ENCODE measurements around the gene SLC39A11.

Gene SLC39A11

DNA sequence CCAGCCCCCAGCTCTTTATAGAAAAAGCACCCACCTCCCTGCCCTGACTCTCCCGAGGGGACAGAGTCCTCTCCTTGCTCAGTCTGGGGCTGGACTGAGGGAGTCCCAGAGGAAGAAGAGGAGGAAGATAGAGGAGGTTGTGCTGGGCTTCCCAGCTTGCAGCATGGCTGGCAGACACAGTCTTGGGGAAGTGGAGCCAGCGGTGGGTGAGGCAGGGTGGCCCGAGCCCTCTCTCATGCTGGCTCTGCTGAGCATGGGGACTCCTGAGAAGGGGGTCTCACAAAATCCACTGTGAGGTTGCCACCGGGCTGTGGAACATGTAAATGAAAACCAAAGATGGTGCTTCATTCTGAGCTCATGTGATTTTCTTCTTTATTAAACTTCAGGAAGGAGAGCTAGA lies 398.5 kb downstream of the SLC39A11 start:
- Histone ChIP-seq H3K27ac (replicated peaks) (no peak overlapping the region), H3K27me3 (ENCODE audit: insufficient read depth, poor library complexity, severe bottlenecking) (no peaks in the 10 kb centered on the region), H3K4me3 (replicated peaks; ENCODE audit: insufficient read depth, low read length) (no peak overlapping the region)
- TF ChIP-seq GABPA (IDR thresholded peaks at IDR 0.05; ENCODE audit: low read depth) (no peak), POLR2AphosphoS5 (IDR thresholded peaks at IDR 0.05; ENCODE audit: low read depth) (no peak), CTCF (IDR thresholded peaks at IDR 0.05; ENCODE audit: insufficient read depth, low read length) (no peak), SPI1 (IDR thresholded peaks at IDR 0.05; ENCODE audit: borderline replicate concordance, low read depth) (no peak)
- TF ChIP-seq, protein P1, sequence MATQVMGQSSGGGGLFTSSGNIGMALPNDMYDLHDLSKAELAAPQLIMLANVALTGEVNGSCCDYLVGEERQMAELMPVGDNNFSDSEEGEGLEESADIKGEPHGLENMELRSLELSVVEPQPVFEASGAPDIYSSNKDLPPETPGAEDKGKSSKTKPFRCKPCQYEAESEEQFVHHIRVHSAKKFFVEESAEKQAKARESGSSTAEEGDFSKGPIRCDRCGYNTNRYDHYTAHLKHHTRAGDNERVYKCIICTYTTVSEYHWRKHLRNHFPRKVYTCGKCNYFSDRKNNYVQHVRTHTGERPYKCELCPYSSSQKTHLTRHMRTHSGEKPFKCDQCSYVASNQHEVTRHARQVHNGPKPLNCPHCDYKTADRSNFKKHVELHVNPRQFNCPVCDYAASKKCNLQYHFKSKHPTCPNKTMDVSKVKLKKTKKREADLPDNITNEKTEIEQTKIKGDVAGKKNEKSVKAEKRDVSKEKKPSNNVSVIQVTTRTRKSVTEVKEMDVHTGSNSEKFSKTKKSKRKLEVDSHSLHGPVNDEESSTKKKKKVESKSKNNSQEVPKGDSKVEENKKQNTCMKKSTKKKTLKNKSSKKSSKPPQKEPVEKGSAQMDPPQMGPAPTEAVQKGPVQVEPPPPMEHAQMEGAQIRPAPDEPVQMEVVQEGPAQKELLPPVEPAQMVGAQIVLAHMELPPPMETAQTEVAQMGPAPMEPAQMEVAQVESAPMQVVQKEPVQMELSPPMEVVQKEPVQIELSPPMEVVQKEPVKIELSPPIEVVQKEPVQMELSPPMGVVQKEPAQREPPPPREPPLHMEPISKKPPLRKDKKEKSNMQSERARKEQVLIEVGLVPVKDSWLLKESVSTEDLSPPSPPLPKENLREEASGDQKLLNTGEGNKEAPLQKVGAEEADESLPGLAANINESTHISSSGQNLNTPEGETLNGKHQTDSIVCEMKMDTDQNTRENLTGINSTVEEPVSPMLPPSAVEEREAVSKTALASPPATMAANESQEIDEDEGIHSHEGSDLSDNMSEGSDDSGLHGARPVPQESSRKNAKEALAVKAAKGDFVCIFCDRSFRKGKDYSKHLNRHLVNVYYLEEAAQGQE (IDR thresholded peaks at IDR 0.05; ENCODE audit: insufficient replicate concordance, low read depth) = no peak
- DNase-seq (ENCODE audit: low read depth in 1 of 2, low spot score in 1 of 2) = no peak

DNA sequence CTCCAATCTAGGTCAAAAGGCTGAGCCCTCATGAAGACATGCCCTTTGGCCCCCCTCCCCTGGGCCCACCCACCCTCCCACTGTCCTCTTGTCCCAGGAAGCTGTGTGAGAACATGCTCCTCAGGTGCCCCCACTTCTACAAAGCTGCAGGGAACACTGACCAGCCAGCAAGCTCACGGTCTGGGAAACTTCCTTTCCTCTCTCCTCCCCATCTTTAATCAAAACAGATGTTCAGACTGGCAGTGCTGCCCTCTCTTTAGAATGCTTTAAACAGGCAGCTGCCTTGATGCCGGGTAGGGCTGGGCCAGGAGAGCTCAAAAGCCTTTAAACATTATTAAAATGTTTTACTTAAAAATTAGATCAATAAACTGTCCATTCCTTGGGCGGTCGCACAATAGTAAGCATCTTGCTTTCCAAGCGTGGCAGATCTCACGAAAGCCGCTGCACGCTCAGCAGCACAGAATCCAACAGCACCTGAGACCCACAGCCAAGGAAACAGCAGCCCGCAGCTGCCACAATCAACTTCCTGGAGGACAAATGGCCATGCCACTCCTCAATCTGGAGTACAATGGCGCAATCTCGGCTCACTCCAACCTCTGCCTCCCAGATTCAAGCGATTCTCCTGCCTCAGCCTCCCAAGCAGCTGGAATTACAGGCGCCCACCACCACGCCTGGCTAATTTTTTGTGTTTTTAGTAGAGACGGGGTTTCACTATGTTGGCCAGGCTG lies 399.2 kb downstream of the SLC39A11 start:
- DNase-seq (ENCODE audit: low read depth in 1 of 2, low spot score in 1 of 2) = no peak
- H3K27ac ChIP-seq (replicated peaks) = no peak overlapping the region
- H3K4me3 ChIP-seq (replicated peaks; ENCODE audit: insufficient read depth, low read length) = no peak overlapping the region
- H3K27me3 ChIP-seq (ENCODE audit: insufficient read depth, poor library complexity, severe bottlenecking) = no peaks in the 10 kb centered on the region
- TF ChIP-seq GABPA (IDR thresholded peaks at IDR 0.05; ENCODE audit: low read depth) = no peak
- TF ChIP-seq POLR2AphosphoS5 (IDR thresholded peaks at IDR 0.05; ENCODE audit: low read depth) = no peak
- TF ChIP-seq, protein P1 (IDR thresholded peaks at IDR 0.05; ENCODE audit: insufficient replicate concordance, low read depth) = no peak
- no peak for TF ChIP-seq SPI1 (IDR thresholded peaks at IDR 0.05; ENCODE audit: borderline replicate concordance, low read depth)
- no peak for TF ChIP-seq CTCF (IDR thresholded peaks at IDR 0.05; ENCODE audit: insufficient read depth, low read length)

DNA sequence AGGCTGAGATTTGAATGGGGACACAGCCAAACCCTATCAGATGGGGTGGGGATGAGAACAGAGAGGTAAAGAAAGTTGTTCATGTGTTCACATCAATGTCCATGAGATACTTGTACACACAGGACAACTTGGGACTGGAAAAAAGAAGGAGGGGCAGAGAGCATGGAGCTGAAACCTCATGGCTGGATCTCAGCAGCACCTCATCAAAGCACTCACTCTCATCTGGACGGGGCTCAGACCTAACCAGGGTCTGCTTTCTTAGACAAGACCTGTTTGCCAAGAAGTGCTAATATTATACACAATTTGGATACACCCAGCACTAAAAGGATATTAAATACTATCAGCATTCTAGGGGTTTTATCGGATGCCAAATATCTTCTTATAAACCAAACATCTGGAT lies 399.8 kb downstream of the SLC39A11 start:
- Histone ChIP-seq H3K27me3 (ENCODE audit: insufficient read depth, poor library complexity, severe bottlenecking) (no peaks in the 10 kb centered on the region), H3K27ac (replicated peaks) (no peak overlapping the region), H3K4me3 (replicated peaks; ENCODE audit: insufficient read depth, low read length) (no peak overlapping the region)
- DNase-seq (ENCODE audit: low read depth in 1 of 2, low spot score in 1 of 2) = no peak
- TF ChIP-seq GABPA (IDR thresholded peaks at IDR 0.05; ENCODE audit: low read depth) (no peak), SPI1 (IDR thresholded peaks at IDR 0.05; ENCODE audit: borderline replicate concordance, low read depth) (no peak), CTCF (IDR thresholded peaks at IDR 0.05; ENCODE audit: insufficient read depth, low read length) (no peak), POLR2AphosphoS5 (IDR thresholded peaks at IDR 0.05; ENCODE audit: low read depth) (no peak)
- TF ChIP-seq, protein P1 (IDR thresholded peaks at IDR 0.05; ENCODE audit: insufficient replicate concordance, low read depth) = no peak

Measured in HL-60 (cell line).